ENCODE measurements around the gene CYP27A1. TPM values are rescaled to one million over a fixed set of nuclear protein-coding genes. Genes with fewer than 3 reads are reported as not detected.
A peak's percentile ranks its signal among the peaks of the same experiment; 100 is the strongest.

Gene CYP27A1
- total RNA-seq, 1 donor from 2014 or later, result 16.8 TPM

- no peak for DNase-seq (ENCODE audit: low spot score in 2 of 2, unreplicated experiment in 2 of 2)
- Mint-ChIP-seq H3K9me3 (no peaks in the 10 kb centered on the region), H3K27me3 (ENCODE audit: low read depth) (no peaks in the 10 kb centered on the region), H3K4me1 (peaks cover 22% of the 10 kb centered on the region), H3K36me3 (no peaks in the 10 kb centered on the region), H3K4me3 (peak overlapping the region; percentile 20), H3K27ac (peak overlapping the region; percentile 86)
- TF ChIP-seq CTCF (IDR thresholded peaks at IDR 0.05; ENCODE audit: unreplicated experiment), result no peak
Measured at GRCh38 chr2:218798767-218799504, 17.0 kb downstream of the CYP27A1 start.

- Mint-ChIP-seq H3K27me3 (ENCODE audit: low read depth) (no peaks in the 10 kb centered on the region), H3K9me3 (peaks cover 8% of the 10 kb centered on the region), H3K4me1 (peaks cover 22% of the 10 kb centered on the region), H3K4me3 (no peak overlapping the region), H3K36me3 (peaks cover 9% of the 10 kb centered on the region), H3K27ac (peak overlapping the region; percentile 86)
- no peak for DNase-seq (ENCODE audit: low spot score in 2 of 2, unreplicated experiment in 2 of 2)
- TF ChIP-seq CTCF (IDR thresholded peaks at IDR 0.05; ENCODE audit: unreplicated experiment), result no peak
Measured at GRCh38 chr2:218799990-218800389, 18.0 kb downstream of the CYP27A1 start.

- TF ChIP-seq CTCF (IDR thresholded peaks at IDR 0.05; ENCODE audit: unreplicated experiment), result no peak
- peaks cover 11% of the 10 kb centered on the region for H3K36me3 Mint-ChIP-seq
- H3K4me3 Mint-ChIP-seq, result no peak overlapping the region
- no peaks in the 10 kb centered on the region for H3K27me3 Mint-ChIP-seq (ENCODE audit: low read depth)
- H3K4me1 Mint-ChIP-seq, result peaks cover 34% of the 10 kb centered on the region
- H3K27ac Mint-ChIP-seq, result peak overlapping the region; percentile 59
- no peak for DNase-seq (ENCODE audit: low spot score in 2 of 2, unreplicated experiment in 2 of 2)
- H3K9me3 Mint-ChIP-seq, result peaks cover 12% of the 10 kb centered on the region
Measured at GRCh38 chr2:218802386-218802994, 20.5 kb downstream of the CYP27A1 start.

GRCh38 chr2:218804817-218805216 lies 22.9 kb downstream of the CYP27A1 start:
- H3K4me3 Mint-ChIP-seq, result no peak overlapping the region

GRCh38 chr2:218805627-218806026 lies 23.7 kb downstream of the CYP27A1 start:
- TF ChIP-seq CTCF (IDR thresholded peaks at IDR 0.05; ENCODE audit: unreplicated experiment), result no peak
- DNase-seq (ENCODE audit: low spot score in 2 of 2, unreplicated experiment in 2 of 2), result no peak
- peaks cover 12% of the 10 kb centered on the region for H3K9me3 Mint-ChIP-seq
- H3K27ac Mint-ChIP-seq, result peak overlapping the region; percentile 96
- H3K36me3 Mint-ChIP-seq, result peaks cover 11% of the 10 kb centered on the region
- peaks cover 17% of the 10 kb centered on the region for H3K4me1 Mint-ChIP-seq
- H3K27me3 Mint-ChIP-seq (ENCODE audit: low read depth), result no peaks in the 10 kb centered on the region
- H3K4me3 Mint-ChIP-seq, result no peak overlapping the region

More at GRCh38 chr2:218804817-218805216, 22.9 kb downstream of the CYP27A1 start:
- H3K27me3 Mint-ChIP-seq (ENCODE audit: low read depth), result no peaks in the 10 kb centered on the region
- peaks cover 22% of the 10 kb centered on the region for H3K4me1 Mint-ChIP-seq
- no peak for DNase-seq (ENCODE audit: low spot score in 2 of 2, unreplicated experiment in 2 of 2)
- peaks cover 11% of the 10 kb centered on the region for H3K36me3 Mint-ChIP-seq
- H3K27ac Mint-ChIP-seq, result no peak overlapping the region
- H3K9me3 Mint-ChIP-seq, result peaks cover 12% of the 10 kb centered on the region
- TF ChIP-seq CTCF (IDR thresholded peaks at IDR 0.05; ENCODE audit: unreplicated experiment), result no peak
